ENCODE data around the gene ACVR1. TPM values are rescaled to one million over a fixed set of nuclear protein-coding genes. Genes with fewer than 3 reads are reported as not detected.

Gene ACVR1
- total RNA-seq, 1 experiment from 2014 or later, result 17.1 TPM

- TF ChIP-seq, protein P1, sequence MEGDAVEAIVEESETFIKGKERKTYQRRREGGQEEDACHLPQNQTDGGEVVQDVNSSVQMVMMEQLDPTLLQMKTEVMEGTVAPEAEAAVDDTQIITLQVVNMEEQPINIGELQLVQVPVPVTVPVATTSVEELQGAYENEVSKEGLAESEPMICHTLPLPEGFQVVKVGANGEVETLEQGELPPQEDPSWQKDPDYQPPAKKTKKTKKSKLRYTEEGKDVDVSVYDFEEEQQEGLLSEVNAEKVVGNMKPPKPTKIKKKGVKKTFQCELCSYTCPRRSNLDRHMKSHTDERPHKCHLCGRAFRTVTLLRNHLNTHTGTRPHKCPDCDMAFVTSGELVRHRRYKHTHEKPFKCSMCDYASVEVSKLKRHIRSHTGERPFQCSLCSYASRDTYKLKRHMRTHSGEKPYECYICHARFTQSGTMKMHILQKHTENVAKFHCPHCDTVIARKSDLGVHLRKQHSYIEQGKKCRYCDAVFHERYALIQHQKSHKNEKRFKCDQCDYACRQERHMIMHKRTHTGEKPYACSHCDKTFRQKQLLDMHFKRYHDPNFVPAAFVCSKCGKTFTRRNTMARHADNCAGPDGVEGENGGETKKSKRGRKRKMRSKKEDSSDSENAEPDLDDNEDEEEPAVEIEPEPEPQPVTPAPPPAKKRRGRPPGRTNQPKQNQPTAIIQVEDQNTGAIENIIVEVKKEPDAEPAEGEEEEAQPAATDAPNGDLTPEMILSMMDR (conservative IDR thresholded peaks at IDR 0.05; ENCODE audit: low read depth, low read length), result no peak
- no peak for TF ChIP-seq EZH2 (IDR thresholded peaks at IDR 0.05; ENCODE audit: borderline replicate concordance, low read depth, low read length, poor library complexity, severe bottlenecking)
- H3K27ac ChIP-seq (ENCODE audit: low read depth, low read length, poor library complexity, severe bottlenecking), result peak overlapping the region; percentile 89
- no peaks in the 10 kb centered on the region for H3K27me3 ChIP-seq (replicated peaks; ENCODE audit: insufficient read depth, low read depth, low read length, poor library complexity)
- intact Hi-C loops (cut with micrococcal nuclease; ENCODE audit: unreplicated experiment), result no loop called here
- peak; percentile 44 for DNase-seq (ENCODE audit: low spot score)
- H3K4me1 ChIP-seq (ENCODE audit: insufficient read depth, low read length, poor library complexity, severe bottlenecking), result no peaks in the 10 kb centered on the region
- TSS peak; percentile 32 for BruUV-seq (replicated peaks)
- H3K36me3 ChIP-seq (ENCODE audit: insufficient read depth, low read length, poor library complexity, severe bottlenecking), result no peaks in the 10 kb centered on the region
- CTCF ChIA-PET, result interaction anchor here (0.6 kb wide), 1 partner anchor 63 kb away, joined by 5 read pairs; no protein-coding TSS in a partner anchor
- POLR2A ChIA-PET (ENCODE audit: low non-redundant PET), result no interaction called here
- H3K4me3 ChIP-seq (ENCODE audit: low read depth, low read length, poor library complexity, severe bottlenecking), result peak overlapping the region; percentile 85
- H3K9me3 ChIP-seq (ENCODE audit: low read depth, low read length, poor library complexity, severe bottlenecking), result no peaks in the 10 kb centered on the region
Measured at GRCh38 chr2:157874997-157875640, 1.0 kb downstream of the ACVR1 start.

- no peaks in the 10 kb centered on the region for H3K27me3 ChIP-seq (replicated peaks; ENCODE audit: insufficient read depth, low read depth, low read length, poor library complexity)
- peak overlapping the region; percentile 85 for H3K4me3 ChIP-seq (ENCODE audit: low read depth, low read length, poor library complexity, severe bottlenecking)
- ChIA-PET POLR2A (ENCODE audit: low non-redundant PET) (no interaction called here), CTCF (no interaction called here)
- H3K9me3 ChIP-seq (ENCODE audit: low read depth, low read length, poor library complexity, severe bottlenecking), result no peaks in the 10 kb centered on the region
- no peak overlapping the region for H3K27ac ChIP-seq (ENCODE audit: low read depth, low read length, poor library complexity, severe bottlenecking)
- intact Hi-C loops (cut with micrococcal nuclease; ENCODE audit: unreplicated experiment), result no loop called here
- TF ChIP-seq, protein P1 (conservative IDR thresholded peaks at IDR 0.05; ENCODE audit: low read depth, low read length), result no peak
- no peak for TF ChIP-seq EZH2 (IDR thresholded peaks at IDR 0.05; ENCODE audit: borderline replicate concordance, low read depth, low read length, poor library complexity, severe bottlenecking)
- no peaks in the 10 kb centered on the region for H3K36me3 ChIP-seq (ENCODE audit: insufficient read depth, low read length, poor library complexity, severe bottlenecking)
- no TSS peak for BruUV-seq (replicated peaks)
- DNase-seq (ENCODE audit: low spot score), result no peak
- H3K4me1 ChIP-seq (ENCODE audit: insufficient read depth, low read length, poor library complexity, severe bottlenecking), result no peaks in the 10 kb centered on the region
Measured at GRCh38 chr2:157874348-157874747, 1.8 kb downstream of the ACVR1 start.

- no peaks in the 10 kb centered on the region for H3K27me3 ChIP-seq (replicated peaks; ENCODE audit: insufficient read depth, low read depth, low read length, poor library complexity)
- H3K36me3 ChIP-seq (ENCODE audit: insufficient read depth, low read length, poor library complexity, severe bottlenecking), result no peaks in the 10 kb centered on the region
- TF ChIP-seq EZH2 (IDR thresholded peaks at IDR 0.05; ENCODE audit: borderline replicate concordance, low read depth, low read length, poor library complexity, severe bottlenecking), result no peak
- TF ChIP-seq, protein P1 (conservative IDR thresholded peaks at IDR 0.05; ENCODE audit: low read depth, low read length), result no peak
- CTCF ChIA-PET, result no interaction called here
- no peaks in the 10 kb centered on the region for H3K9me3 ChIP-seq (ENCODE audit: low read depth, low read length, poor library complexity, severe bottlenecking)
- POLR2A ChIA-PET (ENCODE audit: low non-redundant PET), result no interaction called here
- no peak overlapping the region for H3K27ac ChIP-seq (ENCODE audit: low read depth, low read length, poor library complexity, severe bottlenecking)
- H3K4me1 ChIP-seq (ENCODE audit: insufficient read depth, low read length, poor library complexity, severe bottlenecking), result no peaks in the 10 kb centered on the region
- BruUV-seq (replicated peaks), result no TSS peak
- intact Hi-C loops (cut with micrococcal nuclease; ENCODE audit: unreplicated experiment), result no loop called here
- DNase-seq (ENCODE audit: low spot score), result no peak
- no peak overlapping the region for H3K4me3 ChIP-seq (ENCODE audit: low read depth, low read length, poor library complexity, severe bottlenecking)
Measured at GRCh38 chr2:157872791-157873190, 3.3 kb downstream of the ACVR1 start.
